Measurements from ENCODE around the gene RNASEH1. TPM values are rescaled to one million over a fixed set of nuclear protein-coding genes. Genes with fewer than 3 reads are reported as not detected.

Gene RNASEH1
- total and polyA plus RNA-seq, 2 of the 8 experiments (the other 6 are each of a cell fraction or from before 2014, with no cell fraction given): 11.7 to 42.7 TPM

GRCh38 chr2:3603536-3604206, 45.5 kb upstream of the RNASEH1 start:
- H3K27ac ChIP-seq (ENCODE audit: low read depth, low read length): no peak overlapping the region
- H3K36me3 ChIP-seq (ENCODE audit: control insufficient read depth in 2 of 4, insufficient read depth in 4 of 4, low read length in 3 of 4): no peaks in the 10 kb centered on the region
- H3K56ac ChIP-seq (replicated peaks; ENCODE audit: insufficient read length, low read depth, low read length): no peak overlapping the region
- TF ChIP-seq EZH2 (IDR thresholded peaks at IDR 0.05; ENCODE audit: low read depth, low read length, severe bottlenecking) (no peak), NRF1 (IDR thresholded peaks at IDR 0.05; ENCODE audit: low read depth, low read length) (no peak), POLR2AphosphoS5 (IDR thresholded peaks at IDR 0.05; ENCODE audit: low read depth, low read length) (no peak), SP1 (IDR thresholded peaks at IDR 0.05; ENCODE audit: low read depth, low read length) (no peak), KDM5A (IDR thresholded peaks at IDR 0.05; ENCODE audit: low read length) (no peak), HDAC6 (IDR thresholded peaks at IDR 0.05; ENCODE audit: low read depth, low read length) (no peak), SUZ12 (IDR thresholded peaks at IDR 0.05; ENCODE audit: low read length) (no peak), SIRT6 (IDR thresholded peaks at IDR 0.05; ENCODE audit: low read length) (no peak)
- TF ChIP-seq, protein P1, sequence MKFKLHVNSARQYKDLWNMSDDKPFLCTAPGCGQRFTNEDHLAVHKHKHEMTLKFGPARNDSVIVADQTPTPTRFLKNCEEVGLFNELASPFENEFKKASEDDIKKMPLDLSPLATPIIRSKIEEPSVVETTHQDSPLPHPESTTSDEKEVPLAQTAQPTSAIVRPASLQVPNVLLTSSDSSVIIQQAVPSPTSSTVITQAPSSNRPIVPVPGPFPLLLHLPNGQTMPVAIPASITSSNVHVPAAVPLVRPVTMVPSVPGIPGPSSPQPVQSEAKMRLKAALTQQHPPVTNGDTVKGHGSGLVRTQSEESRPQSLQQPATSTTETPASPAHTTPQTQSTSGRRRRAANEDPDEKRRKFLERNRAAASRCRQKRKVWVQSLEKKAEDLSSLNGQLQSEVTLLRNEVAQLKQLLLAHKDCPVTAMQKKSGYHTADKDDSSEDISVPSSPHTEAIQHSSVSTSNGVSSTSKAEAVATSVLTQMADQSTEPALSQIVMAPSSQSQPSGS (IDR thresholded peaks at IDR 0.05; ENCODE audit: low read length): no peak
- H4K5ac ChIP-seq (ENCODE audit: insufficient read length, low read depth, low read length): no peak overlapping the region
- no peak overlapping the region for H2AK5ac ChIP-seq (ENCODE audit: low read depth, low read length)
- 0 out of 7 replicates have a peak overlapping the region, but pooled peaks of 1 of the 4 experiments have one; percentile 13 for H3K9ac ChIP-seq (replicated peaks in 1 of 4; ENCODE audit: extremely low read depth in 1 of 4, low read depth in 3 of 4, low read length in 3 of 4)
- no peak overlapping the region for H3K4ac ChIP-seq (replicated peaks; ENCODE audit: insufficient read length, low read depth, low read length)
- H3K27me3 ChIP-seq (replicated peaks in 1 of 4; ENCODE audit: control insufficient read depth in 3 of 4, extremely low read depth in 1 of 4, insufficient read depth in 3 of 4, low read length in 3 of 4): no peaks in the 10 kb centered on the region
- H2BK20ac ChIP-seq (ENCODE audit: low read length): no peak overlapping the region
- ChIA-PET POLR2A (ENCODE audit: partially characterized antibody) (interaction anchor here (0.7 to 1.1 kb wide), 3 partner anchors 23 to 28 kb away, joined by 3 to 5 read pairs (median 4); no protein-coding TSS in a partner anchor), CTCF (ENCODE audit: partially characterized antibody) (no interaction called here)
- no peak overlapping the region for H2BK5ac ChIP-seq (ENCODE audit: low read depth, low read length)
- 0 out of 2 replicates have a peak overlapping the region, but pooled peaks have one; percentile 5 for H4K8ac ChIP-seq (ENCODE audit: extremely low read depth, insufficient read depth, low read length)
- no peak overlapping the region for H2BK15ac ChIP-seq (ENCODE audit: low read length)
- peaks cover 0 to 2% of the 10 kb centered on the region in 2 experiments for H4K20me1 ChIP-seq (replicated peaks in 1 of 2; ENCODE audit: control insufficient read depth in 1 of 2, insufficient read depth in 2 of 2, low read length in 2 of 2)
- no peaks in the 10 kb centered on the region for H3K4me1 ChIP-seq (replicated peaks in 1 of 4; ENCODE audit: control insufficient read depth in 3 of 4, insufficient read depth in 4 of 4, low read length in 3 of 4)
- no peak overlapping the region for H3K23ac ChIP-seq (ENCODE audit: insufficient read length)
- H2BK12ac ChIP-seq (ENCODE audit: low read depth, low read length): no peak overlapping the region
- H3K4me2 ChIP-seq (ENCODE audit: insufficient read depth in 1 of 2, low read depth in 2 of 2, low read length in 2 of 2): no peak overlapping the region
- no peak overlapping the region for H3K18ac ChIP-seq (ENCODE audit: extremely low read depth, low read length)
- H4K91ac ChIP-seq (replicated peaks; ENCODE audit: insufficient read length, low read length): no peak overlapping the region
- no peak overlapping the region for H2BK120ac ChIP-seq (replicated peaks; ENCODE audit: low read depth, low read length)
- H3K79me2 ChIP-seq (ENCODE audit: control insufficient read depth in 1 of 2, insufficient read depth in 2 of 2, low read length in 2 of 2): no peaks in the 10 kb centered on the region
- H3K14ac ChIP-seq (ENCODE audit: insufficient read length): no peak overlapping the region
- H3K9me3 ChIP-seq (ENCODE audit: insufficient read depth in 2 of 2, low read depth in 1 of 2, low read length in 1 of 2): no peaks in the 10 kb centered on the region
- FAIRE-seq (no peak), DNase-seq (ENCODE audit: low read depth in 1 of 2, low spot score in 2 of 2) (no peak)
- H3K79me1 ChIP-seq (ENCODE audit: low read depth, low read length): no peaks in the 10 kb centered on the region
- H3K23me2 ChIP-seq (ENCODE audit: low read depth, low read length): no peaks in the 10 kb centered on the region
- WGBS, 2 experiments (ENCODE audit: extremely low coverage in 1 of 2, insufficient coverage in 1 of 2, insufficient read length in 1 of 2, insufficient replicate concordance in 2 of 2, low coverage in 1 of 2, low lambda C conversion rate in 2 of 2, missing lambda C conversion rate in 1 of 2): 91% methylated on average over 19 of the region's 19 CpGs; no CpG with 5 or more reads in 1 of the 2 experiments
- H2AFZ ChIP-seq (ENCODE audit: low read length): no peak overlapping the region
- no peak overlapping the region for H3K4me3 ChIP-seq (ENCODE audit: extremely low read depth in 1 of 4, insufficient read depth in 2 of 4, low read depth in 3 of 4, low read length in 4 of 4)

All from H1 (cell line).